Effector memory CD8-positive, alpha-beta T cell (primary cell): ENCODE data around the gene MYO18B.
"Not testable (repeated sequence)": the region's sequence is repeated elsewhere in the genome, so short reads cannot be mapped to it uniquely, and the experiment has no call there.

Source experiments
- ATAC-seq: fragments of 150-1000 bp; cut with Tn5 transposase; replicated peaks from 2 replicates; pipeline ENCODE4 v1.10.0; 2021; ENCODE audit warnings: mild to moderate bottlenecking, moderate library complexity
- DNase-seq, 3 experiments: peaks; one replicate each; pipeline ENCODE4 v3.0.0; 2021
- H3K27ac Mint-ChIP-seq, 2 donors: one replicate each; pipeline ENCODE4 v1.8.0; 2022; ENCODE audit warnings: mild to moderate bottlenecking in 2 of 2, mixed read lengths in 2 of 2, moderate library complexity in 2 of 2
- H3K27me3 Mint-ChIP-seq, 2 donors: one replicate each; pipeline ENCODE4 v1.8.0; 2022; ENCODE audit warnings: mixed read lengths in 2 of 2
- H3K36me3 Mint-ChIP-seq: one replicate; pipeline ENCODE4 v1.8.0; 2022; ENCODE audit warnings: mild to moderate bottlenecking, moderate library complexity, mixed read lengths; ENCODE audit not compliant: insufficient read depth
- H3K4me1 Mint-ChIP-seq, 2 donors: one replicate each; pipeline ENCODE4 v1.8.0; 2022; ENCODE audit warnings: low read depth in 2 of 2, mixed read lengths in 2 of 2
- H3K4me3 Mint-ChIP-seq, 2 donors: one replicate each; pipeline ENCODE4 v1.8.0; 2022; ENCODE audit warnings: mild to moderate bottlenecking in 2 of 2, mixed read lengths in 2 of 2, moderate library complexity in 2 of 2
- H3K9me3 Mint-ChIP-seq, 2 donors: one replicate each; pipeline ENCODE4 v1.8.0; 2022; ENCODE audit warnings: mixed read lengths in 2 of 2

Gene MYO18B

DNA sequence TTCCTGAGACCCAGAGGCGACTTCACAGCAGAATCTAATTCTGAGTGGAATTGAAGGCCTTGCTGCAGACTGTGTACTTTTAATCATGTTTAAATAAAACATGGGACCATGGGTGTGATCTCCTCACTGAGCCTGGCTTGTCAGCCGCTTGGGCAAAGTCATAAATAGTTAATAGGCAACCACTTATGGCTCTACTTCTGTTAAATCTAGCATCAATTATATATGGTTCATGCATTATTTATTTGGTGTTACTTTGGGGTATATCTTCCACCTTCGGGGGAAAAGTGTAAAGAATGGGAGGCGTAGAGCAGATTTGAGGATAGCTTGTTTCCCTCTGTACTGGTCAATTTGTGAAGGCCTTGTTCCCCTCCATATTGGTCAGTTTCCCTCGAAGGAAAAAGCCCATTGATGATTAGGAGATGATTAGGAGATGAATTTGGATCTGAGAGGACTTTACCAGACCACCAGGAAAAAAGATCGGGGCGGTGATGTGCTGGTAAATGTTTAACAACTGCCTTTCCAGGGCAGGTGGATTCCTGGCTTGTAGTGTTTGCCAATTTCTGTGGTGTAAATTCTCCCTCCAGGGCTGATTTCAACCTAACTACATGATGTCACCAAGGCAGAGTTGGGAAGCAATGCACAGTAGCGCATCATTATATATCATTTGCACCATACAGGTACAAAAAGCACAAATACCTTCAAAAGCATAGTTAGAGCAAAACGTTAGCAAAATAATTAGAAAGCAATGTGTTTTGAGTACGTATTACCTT, 223.2 kb downstream of the MYO18B start:
- ATAC-seq = no peak
- Mint-ChIP-seq H3K27ac (no peak overlapping the region), H3K4me3 (no peak overlapping the region)

DNA sequence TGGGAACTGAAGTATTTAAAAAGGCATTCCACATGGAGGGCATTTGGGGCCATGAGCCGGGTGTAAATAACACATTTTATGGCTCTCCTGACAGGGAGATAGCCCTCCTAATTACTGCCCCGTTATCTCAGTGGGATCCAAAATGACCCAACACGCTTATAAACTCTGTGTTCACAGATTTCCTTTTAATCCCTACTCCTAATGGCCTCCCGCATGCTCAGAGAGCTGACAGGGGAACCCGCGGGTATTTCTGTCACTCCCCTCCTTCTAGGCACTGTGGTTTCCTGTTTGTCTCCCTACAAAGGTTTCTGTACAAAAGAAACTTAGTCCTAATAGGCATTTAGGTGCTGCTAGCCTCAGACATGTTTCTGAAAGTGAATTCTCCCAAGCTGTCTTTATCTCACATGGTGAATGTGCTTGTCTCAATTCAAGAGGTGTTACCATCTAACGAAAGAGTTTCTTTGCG, 224.5 kb downstream of the MYO18B start:
- DNase-seq = no peak
- peaks cover 0 to 8% of the 10 kb centered on the region in 2 donors for H3K9me3 Mint-ChIP-seq
- no peak overlapping the region for H3K27ac Mint-ChIP-seq
- H3K36me3 Mint-ChIP-seq = no peaks in the 10 kb centered on the region
- no peak overlapping the region for H3K4me3 Mint-ChIP-seq
- peaks cover 22 to 47% of the 10 kb centered on the region in 2 donors for H3K27me3 Mint-ChIP-seq
- ATAC-seq = no peak
- peaks cover 0 to 3% of the 10 kb centered on the region in 2 donors for H3K4me1 Mint-ChIP-seq

More for the DNA sequence above, 223.2 kb downstream of the MYO18B start:
- H3K9me3 Mint-ChIP-seq = peaks cover 0 to 8% of the 10 kb centered on the region in 2 donors
- peaks cover 22 to 55% of the 10 kb centered on the region in 2 donors for H3K27me3 Mint-ChIP-seq
- H3K4me1 Mint-ChIP-seq = peaks cover 0 to 3% of the 10 kb centered on the region in 2 donors
- no peaks in the 10 kb centered on the region for H3K36me3 Mint-ChIP-seq
- no peak for DNase-seq

DNA sequence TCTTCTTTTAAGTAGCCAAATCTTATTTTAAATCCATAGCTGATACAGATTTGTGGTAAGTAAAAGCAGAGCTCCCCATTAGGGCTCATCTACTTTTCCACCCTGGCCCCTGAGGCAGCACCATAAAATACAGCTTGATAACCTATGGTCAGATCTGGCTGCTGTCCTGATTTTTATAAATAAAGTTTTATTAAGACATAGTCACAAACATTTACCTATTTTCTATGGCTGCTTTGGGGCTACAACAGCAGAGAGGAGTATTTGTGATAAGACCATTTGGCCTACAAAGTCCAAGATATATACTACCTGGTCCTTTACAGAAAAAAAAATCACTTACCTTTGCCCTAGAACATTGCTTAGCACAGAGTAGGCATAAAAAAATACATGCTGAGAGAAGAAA, 227.3 kb downstream of the MYO18B start:
- Mint-ChIP-seq H3K36me3 (no peaks in the 10 kb centered on the region), H3K4me1 (peaks cover 0 to 3% of the 10 kb centered on the region in 2 donors), H3K4me3 (no peak overlapping the region), H3K9me3 (no peaks in the 10 kb centered on the region), H3K27ac (no peak overlapping the region), H3K27me3 (peaks cover 16 to 40% of the 10 kb centered on the region in 2 donors)
- ATAC-seq (no peak), DNase-seq (no peak)

DNA sequence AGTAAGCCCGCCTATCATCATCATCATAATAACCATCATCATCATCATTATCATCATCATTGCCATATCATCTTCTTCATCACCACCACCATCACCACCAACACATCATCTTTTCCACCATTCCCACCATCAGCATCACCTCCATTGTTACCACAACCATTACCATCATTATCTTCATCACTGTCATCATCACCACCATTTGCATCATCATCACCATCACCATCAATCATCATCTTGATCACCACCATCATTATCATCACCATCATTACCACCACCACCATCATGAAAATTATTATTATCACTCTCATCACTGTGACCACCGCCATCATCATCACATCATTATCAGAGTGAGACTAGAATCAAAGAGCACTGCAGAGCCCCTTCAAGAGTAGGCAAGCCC, 227.9 kb downstream of the MYO18B start:
- Mint-ChIP-seq H3K27me3 (peaks cover 13 to 40% of the 10 kb centered on the region in 2 donors), H3K9me3 (no peaks in the 10 kb centered on the region), H3K36me3 (no peaks in the 10 kb centered on the region), H3K4me3 (no peak overlapping the region), H3K4me1 (peaks cover 0 to 3% of the 10 kb centered on the region in 2 donors), H3K27ac (no peak overlapping the region)
- ATAC-seq (no peak), DNase-seq (no peak)

DNA sequence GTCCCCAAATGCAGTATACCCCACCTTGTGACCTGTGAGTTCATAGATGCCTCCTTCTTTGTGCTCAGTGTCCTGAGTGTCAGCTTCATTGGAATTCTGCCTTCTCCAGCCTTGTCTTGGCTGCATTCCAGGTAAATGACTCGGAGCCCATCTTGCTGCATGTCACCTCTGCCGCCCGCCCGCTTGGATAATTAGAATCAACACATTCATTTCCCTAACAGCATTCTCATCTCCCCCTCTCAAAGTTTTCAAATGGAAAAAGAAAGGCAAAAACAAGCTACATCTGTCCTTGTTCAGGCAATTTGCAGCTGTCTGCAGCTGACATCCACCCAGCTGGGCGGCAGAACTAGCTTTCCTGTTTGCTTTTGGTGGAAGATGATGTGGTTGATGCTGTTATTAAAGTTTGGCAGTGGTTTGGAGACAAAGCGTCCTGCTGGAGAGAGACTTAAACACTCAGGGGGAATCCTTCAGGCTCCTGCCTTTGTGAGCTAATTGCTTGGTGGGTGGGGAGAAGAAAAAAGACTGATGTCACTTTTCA, 228.5 kb downstream of the MYO18B start:
- H3K4me1 Mint-ChIP-seq = peaks cover 0 to 3% of the 10 kb centered on the region in 2 donors
- no peak overlapping the region for H3K4me3 Mint-ChIP-seq
- no peaks in the 10 kb centered on the region for H3K36me3 Mint-ChIP-seq
- H3K27ac Mint-ChIP-seq = no peak overlapping the region
- ATAC-seq (no peak), DNase-seq (no peak)
- no peaks in the 10 kb centered on the region for H3K9me3 Mint-ChIP-seq
- peaks cover 7 to 34% of the 10 kb centered on the region in 2 donors for H3K27me3 Mint-ChIP-seq

DNA sequence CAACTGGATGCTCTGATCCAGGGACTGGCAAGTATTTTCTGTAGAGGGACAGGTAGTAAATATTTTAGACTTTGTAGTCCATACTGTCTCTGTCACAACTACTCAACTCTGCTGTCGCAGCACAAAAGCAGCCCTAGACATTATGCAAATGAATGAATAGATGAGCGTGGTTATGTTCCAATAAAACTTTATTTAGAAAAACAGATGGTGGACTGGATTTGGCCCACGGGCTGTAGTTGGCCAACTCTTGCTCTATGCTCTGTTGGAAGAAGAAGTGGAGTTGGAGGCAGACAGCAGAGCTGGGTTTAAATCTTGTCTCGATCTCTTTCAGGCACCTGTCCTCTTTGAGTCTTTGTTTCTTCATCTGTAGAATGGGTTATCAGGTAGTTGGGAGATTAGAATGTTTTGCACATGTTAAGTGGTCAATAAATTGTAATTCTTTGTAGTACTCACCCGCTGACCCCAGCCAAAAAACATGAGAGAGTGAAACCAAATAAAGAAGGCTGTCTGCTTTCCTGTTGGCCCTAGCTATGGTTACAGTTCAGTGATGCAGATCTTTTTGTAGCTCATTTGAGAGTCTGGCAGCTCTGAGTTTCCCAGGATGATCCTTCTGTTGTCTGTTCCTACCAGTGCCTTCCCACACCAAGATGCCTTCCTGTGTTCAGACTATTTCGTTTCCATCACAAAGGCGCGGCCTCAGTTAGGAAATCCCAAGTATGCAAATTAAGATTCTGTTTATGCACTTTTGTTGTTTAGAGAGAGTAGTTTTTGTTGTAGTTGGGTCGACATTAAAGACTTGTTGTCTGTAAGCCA, 229.2 kb downstream of the MYO18B start:
- no peaks in the 10 kb centered on the region for H3K36me3 Mint-ChIP-seq
- DNase-seq (no peak), ATAC-seq (no peak)
- no peaks in the 10 kb centered on the region for H3K9me3 Mint-ChIP-seq
- H3K27me3 Mint-ChIP-seq = peaks cover 5 to 31% of the 10 kb centered on the region in 2 donors
- H3K27ac Mint-ChIP-seq = no peak overlapping the region
- H3K4me3 Mint-ChIP-seq = no peak overlapping the region
- H3K4me1 Mint-ChIP-seq = peaks cover 0 to 3% of the 10 kb centered on the region in 2 donors

DNA sequence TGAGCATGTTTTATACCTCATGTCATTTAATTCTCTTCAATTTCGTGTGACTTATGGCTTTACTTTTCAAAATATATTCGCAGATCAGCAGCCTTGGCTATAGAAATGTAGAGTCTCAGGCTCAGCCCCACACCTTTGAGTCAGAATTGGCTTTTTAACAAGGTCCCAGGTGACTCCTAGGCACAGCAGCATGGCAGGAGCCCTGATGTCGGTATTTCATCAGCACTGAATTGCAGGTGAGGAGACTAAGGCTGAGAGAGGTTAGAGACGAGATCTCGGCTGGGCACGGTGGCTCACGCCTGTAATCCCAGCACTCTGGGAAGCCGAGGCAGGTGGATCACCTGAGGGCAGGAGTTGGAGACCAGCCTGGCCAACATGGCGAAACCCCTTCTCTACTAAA, 230.4 kb downstream of the MYO18B start:
- Mint-ChIP-seq H3K27ac (no peak overlapping the region), H3K4me3 (no peak overlapping the region), H3K4me1 (no peaks in the 10 kb centered on the region), H3K27me3 (peaks cover 0 to 23% of the 10 kb centered on the region in 2 donors), H3K9me3 (no peaks in the 10 kb centered on the region), H3K36me3 (no peaks in the 10 kb centered on the region)
- DNase-seq (no peak), ATAC-seq (no peak)

DNA sequence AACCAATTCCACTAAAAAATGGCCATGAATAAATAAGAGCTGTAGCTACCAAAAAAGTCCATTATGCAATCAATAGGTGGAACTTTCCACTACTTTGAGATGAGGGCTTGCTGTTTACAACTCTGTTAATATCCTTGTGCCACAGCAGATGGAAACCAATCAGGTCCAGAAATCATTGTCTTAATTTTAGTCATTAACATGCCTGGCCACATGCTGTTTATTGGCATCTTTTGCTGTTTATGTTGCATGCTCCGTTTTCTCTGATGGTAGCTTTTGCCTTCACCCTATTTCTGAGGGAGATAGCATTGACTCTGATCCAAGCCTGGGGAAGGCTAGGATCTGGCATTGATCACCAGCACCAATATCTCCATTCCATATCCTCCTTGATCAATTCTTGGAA, 234.4 kb downstream of the MYO18B start:
- Mint-ChIP-seq H3K27ac (no peak overlapping the region), H3K27me3 (peaks cover 12 to 32% of the 10 kb centered on the region in 2 donors), H3K9me3 (no peaks in the 10 kb centered on the region), H3K36me3 (no peaks in the 10 kb centered on the region), H3K4me3 (no peak overlapping the region), H3K4me1 (no peaks in the 10 kb centered on the region)
- DNase-seq (no peak), ATAC-seq (no peak)

DNA sequence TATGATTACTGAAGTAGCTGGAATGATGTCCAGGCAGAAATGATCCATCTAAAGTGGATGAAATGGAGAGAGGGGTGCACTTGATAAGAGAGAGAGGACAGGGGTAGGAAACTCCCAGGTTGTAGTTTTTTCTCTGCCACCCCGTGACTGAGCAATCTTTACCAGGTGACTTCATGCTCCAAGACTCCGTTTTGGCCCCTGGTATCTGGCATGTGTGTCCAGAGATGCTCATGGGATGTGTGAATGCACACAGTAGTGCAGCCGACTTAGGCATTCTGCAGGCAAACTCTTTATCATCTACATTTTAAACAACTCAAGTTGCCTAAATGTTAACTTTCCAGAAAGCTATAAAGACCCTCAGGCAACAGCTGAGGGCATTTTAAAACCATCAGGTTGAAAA, 238.0 kb downstream of the MYO18B start:
- H3K36me3 Mint-ChIP-seq = no peaks in the 10 kb centered on the region
- no peak overlapping the region for H3K4me3 Mint-ChIP-seq
- no peaks in the 10 kb centered on the region for H3K4me1 Mint-ChIP-seq
- ATAC-seq = no peak
- H3K9me3 Mint-ChIP-seq = no peaks in the 10 kb centered on the region
- no peak overlapping the region for H3K27ac Mint-ChIP-seq
- peaks cover 27 to 37% of the 10 kb centered on the region in 2 donors for H3K27me3 Mint-ChIP-seq
- no peak for DNase-seq

DNA sequence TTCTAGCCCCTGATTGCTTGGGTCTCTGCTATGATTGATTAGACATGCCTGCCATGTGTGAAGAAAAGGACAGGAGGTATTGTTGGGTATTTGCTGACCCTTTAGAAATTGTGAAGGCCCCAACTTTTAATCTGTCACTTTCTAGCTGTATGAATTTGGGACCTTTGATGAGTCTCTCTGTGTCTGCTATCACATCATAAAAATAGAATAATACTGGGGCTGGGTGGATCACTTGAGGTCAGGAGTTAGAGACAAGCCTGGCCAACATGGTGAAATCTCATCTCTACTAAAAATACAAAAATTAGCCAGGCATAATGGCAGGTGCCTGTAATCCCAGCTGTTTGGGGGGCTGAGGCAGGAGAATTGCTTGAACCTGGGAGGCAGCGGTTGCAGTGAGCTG, 242.9 kb downstream of the MYO18B start:
- not testable (repeated sequence) for ATAC-seq

DNA sequence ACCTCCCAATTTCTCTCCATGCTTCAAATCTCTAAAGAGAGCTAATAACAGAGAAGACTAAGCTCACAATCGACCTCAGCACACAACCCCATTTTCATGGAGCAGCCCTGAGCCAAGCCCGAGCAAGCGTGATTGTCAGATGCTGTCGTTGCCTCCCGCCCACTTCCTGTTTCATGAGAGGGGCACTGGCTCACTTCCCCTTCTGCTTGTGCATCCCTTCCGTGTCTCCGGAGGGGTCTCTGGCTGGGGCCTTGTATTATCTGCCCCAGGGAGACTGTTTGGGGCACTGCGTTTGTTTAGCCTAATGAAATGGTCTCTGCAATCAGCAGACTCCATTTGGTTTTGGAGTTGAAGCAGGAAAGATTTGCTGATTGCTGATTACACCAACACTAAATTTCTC, 246.0 kb downstream of the MYO18B start:
- DNase-seq = no peak
- Mint-ChIP-seq H3K27me3 (peaks cover 25 to 30% of the 10 kb centered on the region in 2 donors), H3K36me3 (no peaks in the 10 kb centered on the region), H3K27ac (no peak overlapping the region), H3K4me1 (peaks cover 0 to 2% of the 10 kb centered on the region in 2 donors), H3K9me3 (no peaks in the 10 kb centered on the region), H3K4me3 (no peak overlapping the region)
- ATAC-seq = no peak

More for the DNA sequence above, 242.9 kb downstream of the MYO18B start:
- not testable (repeated sequence) for H3K27ac Mint-ChIP-seq, H3K4me3 Mint-ChIP-seq, H3K9me3 Mint-ChIP-seq, H3K36me3 Mint-ChIP-seq, DNase-seq, H3K4me1 Mint-ChIP-seq
- H3K27me3 Mint-ChIP-seq = peaks cover 30 to 47% of the 10 kb centered on the region in 2 donors

DNA sequence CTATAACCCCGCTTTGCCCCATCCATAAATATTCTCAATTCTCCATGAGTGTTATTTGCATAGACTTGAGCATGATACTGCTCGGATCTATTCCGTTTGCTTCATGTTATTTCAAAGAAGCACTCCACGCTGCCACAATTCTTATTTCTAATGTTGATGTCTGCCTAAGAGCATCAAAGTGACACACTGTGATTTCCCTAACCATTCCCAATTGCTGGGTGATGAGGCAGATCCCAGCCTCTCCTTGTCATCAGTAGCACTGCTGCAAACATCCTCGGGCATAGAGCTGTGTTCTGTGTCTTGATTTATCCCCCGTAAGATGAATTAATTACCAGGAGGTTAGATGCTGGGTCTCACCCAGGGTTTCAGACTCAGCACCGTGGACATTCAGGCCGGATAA, 249.0 kb downstream of the MYO18B start:
- Mint-ChIP-seq H3K27ac (no peak overlapping the region), H3K4me3 (no peak overlapping the region), H3K9me3 (no peaks in the 10 kb centered on the region), H3K36me3 (no peaks in the 10 kb centered on the region), H3K4me1 (peaks cover 0 to 2% of the 10 kb centered on the region in 2 donors), H3K27me3 (peaks cover 22 to 27% of the 10 kb centered on the region in 2 donors)
- DNase-seq (no peak), ATAC-seq (no peak)

DNA sequence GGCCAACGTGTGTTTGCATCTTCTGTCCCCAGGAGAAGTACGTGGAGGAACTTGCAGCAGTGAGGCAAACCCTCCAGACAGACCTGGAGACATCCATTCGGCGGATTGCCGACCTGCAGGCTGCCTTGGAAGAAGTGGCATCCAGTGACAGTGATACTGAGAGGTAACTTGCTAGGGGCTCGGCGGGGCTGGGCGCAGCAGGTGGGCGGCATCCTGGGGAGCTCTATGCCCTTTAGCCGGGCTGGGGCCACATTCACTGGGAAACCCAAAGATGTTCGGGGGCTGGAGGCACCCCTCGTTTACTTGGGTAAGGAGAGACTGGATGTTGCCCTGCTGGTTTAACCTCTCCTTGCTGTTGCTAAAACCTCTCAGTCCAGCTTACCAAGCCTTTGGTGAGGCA, 250.3 kb downstream of the MYO18B start:
- no peaks in the 10 kb centered on the region for H3K9me3 Mint-ChIP-seq
- H3K4me1 Mint-ChIP-seq = peaks cover 0 to 2% of the 10 kb centered on the region in 2 donors
- no peak overlapping the region for H3K27ac Mint-ChIP-seq
- H3K4me3 Mint-ChIP-seq = no peak overlapping the region
- H3K27me3 Mint-ChIP-seq = peaks cover 24 to 32% of the 10 kb centered on the region in 2 donors
- no peaks in the 10 kb centered on the region for H3K36me3 Mint-ChIP-seq
- DNase-seq (no peak), ATAC-seq (no peak)
